NCI-H226 (cell line): ENCODE measurements around the gene LPGAT1.
"Not testable (repeated sequence)": the region's sequence is repeated elsewhere in the genome, so short reads cannot be mapped to it uniquely, and the experiment has no call there.

Experiments
- DNase-seq: peaks from one replicate; pipeline ENCODE4 v3.0.0-alpha.2; 2015

LPGAT1 gene, protein sequence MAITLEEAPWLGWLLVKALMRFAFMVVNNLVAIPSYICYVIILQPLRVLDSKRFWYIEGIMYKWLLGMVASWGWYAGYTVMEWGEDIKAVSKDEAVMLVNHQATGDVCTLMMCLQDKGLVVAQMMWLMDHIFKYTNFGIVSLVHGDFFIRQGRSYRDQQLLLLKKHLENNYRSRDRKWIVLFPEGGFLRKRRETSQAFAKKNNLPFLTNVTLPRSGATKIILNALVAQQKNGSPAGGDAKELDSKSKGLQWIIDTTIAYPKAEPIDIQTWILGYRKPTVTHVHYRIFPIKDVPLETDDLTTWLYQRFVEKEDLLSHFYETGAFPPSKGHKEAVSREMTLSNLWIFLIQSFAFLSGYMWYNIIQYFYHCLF

GRCh38 chr1:211830328-211831142 lies at the start of gene LPGAT1:
TSS of gene LPGAT1 (minus strand) at chr1:211830763. CDS start at chr1:211829296, 1,467 bp downstream.
- peak; percentile 37 for DNase-seq

DNA sequence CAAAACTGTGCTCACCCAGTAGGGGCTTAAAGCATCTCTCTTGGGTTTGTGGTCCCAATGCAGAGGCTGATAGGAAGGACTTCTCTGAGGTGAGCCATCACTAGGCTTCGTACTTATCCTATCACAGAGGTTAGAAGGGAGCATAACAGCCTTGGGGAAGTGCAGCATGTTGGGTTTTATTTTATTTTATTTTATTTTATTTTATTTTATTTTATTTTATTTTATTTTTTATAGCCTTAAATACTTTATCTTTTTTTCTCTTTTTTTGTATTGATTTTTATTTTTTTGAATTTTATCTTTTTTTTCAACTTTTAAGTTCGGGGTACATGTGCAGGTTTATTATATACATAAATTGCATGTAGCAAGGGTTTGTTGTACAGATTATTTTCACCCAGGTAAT lies 48.9 kb upstream of the LPGAT1 start:
- DNase-seq, result no peak

- DNase-seq, result no peak
These were observed 46.5 kb upstream of the LPGAT1 start for GRCh38 chr1:211876851-211877590.

GRCh38 chr1:211875541-211875940 lies 45.0 kb upstream of the LPGAT1 start:
- no peak for DNase-seq

- DNase-seq, result no peak
These were observed 44.2 kb upstream of the LPGAT1 start for GRCh38 chr1:211874521-211875347.

- DNase-seq, result not testable (repeated sequence)
These were observed 43.2 kb upstream of the LPGAT1 start for GRCh38 chr1:211873731-211874130.

DNA sequence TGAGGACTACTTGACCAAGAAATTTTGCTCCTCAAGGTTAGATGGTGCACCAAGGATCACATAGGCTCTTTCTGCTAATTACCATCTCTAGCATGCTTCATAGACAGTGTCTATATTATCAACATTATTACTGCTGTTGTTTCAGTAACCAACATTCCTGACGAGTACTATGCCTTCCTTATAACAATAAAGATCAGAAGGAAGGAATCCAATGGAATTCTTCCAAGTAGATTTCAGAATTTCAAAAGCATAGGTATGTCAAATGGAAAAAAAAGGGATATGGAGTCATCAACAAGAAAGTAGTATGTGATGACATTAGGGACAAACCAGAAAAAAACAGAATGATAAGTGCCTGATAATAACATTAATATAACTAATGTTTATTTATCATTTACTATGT lies 39.6 kb upstream of the LPGAT1 start:
- DNase-seq, result peak; percentile 4

DNA sequence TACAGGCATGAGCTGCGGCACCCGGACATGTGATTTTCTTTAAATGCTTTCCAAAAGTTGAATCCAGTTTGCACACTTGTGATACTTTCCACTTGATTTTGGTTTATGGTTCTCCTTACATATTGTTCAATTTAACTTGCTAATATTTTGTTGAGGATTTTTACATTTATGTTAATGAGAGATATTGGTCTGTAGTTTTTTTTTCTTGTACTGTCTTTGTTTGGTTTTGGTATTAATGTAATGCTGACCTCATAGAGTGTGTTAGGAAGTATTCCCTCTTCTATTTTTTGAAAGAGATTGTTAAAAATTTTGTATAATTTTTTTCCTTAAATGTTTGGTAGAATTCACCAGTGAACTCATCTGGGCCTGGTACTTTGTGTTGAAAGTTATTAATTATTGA lies 34.6 kb upstream of the LPGAT1 start:
- no peak for DNase-seq

DNA sequence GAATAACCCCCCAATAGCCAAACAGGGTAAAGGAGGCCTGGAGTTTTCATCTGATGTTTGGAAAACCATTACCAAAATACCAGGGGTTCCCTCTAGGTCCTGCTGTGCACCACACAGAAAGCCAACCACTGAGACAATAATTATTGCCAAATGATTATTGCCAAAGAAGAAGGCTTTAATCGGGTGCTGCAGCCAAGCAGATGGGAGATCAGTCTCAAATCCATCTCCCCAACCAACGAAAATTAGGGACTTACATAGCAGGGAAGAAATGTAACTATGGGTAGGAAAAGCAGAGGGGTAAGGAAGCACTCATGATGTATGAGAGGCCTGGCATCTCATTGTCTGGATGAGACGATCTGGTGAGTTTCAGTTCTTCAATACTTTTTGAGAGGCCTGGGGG lies 28.8 kb upstream of the LPGAT1 start:
- no peak for DNase-seq

DNA sequence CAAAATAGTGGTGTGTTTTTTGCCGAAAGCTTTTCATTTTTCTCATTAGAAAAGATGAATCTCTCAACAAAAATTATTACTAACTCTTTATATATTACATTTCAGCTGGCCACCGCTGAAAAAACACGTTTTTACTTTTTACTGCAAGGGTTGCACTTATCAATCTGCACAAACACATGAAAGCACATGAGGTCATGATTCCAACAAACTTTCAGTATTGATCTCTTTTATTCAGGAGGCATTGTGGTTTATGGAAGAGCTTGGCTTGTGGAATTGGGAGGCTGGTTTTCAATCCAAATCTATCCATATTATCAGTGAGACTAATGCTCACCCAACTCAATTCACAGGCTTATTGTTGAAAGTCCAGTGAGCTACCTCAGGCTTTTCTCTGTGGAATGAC lies 20.6 kb upstream of the LPGAT1 start:
- DNase-seq, result no peak

DNA sequence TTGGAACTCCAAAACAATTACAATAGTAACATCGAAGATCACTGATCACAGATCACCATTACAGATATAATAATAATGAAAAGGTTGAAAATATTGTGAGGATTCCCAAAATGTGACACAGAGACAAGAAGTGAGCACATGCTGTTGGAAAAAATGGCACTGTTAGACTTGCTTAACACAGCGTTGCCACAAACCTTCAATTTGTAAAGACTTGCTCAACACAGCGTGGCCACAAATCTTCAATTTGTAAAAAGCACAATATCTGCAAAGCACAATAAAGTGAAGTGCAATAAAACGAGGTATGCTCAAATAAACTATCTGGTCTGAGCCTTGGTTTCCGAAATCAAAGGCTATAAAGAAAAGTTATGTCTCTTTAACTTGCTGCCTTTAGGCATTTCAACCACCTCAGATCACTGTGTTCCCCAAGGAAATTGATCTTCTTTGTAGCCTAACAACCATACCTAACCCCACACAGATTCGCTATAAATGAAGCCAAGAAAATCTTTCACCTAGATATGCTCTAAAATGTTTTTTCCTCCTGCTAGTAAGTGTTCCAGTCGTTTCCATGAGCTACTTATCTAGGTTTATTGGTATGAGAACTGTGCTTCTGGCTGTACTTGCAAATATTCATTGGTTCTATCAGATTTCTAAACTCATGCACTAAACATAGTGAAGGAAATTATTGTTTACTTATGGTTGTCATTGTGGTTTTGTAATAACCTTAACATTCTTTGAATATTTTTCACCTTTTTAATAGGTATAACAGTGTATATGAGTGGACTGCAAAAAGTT lies 13.1 kb upstream of the LPGAT1 start:
- no peak for DNase-seq

DNA sequence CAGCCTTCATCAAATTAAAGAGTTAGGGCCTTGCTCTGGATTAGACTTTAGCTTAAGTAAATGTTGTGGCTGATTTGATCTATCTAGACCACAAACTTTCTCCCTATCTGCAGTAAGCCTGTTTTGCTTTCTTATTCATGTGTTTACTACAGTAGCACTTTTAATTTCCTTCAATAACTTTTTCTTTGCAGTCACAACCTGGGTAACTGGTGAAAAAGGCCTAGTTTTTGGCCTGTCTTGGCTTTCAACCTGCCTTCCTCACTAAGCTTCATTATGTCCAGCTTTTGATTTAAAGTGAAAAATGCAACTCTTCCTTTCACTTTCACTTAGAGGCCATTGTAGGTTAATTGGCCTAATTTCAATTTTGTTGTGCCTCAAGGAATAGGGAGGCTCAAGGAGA lies 12.5 kb upstream of the LPGAT1 start:
- DNase-seq, result no peak

- no peak for DNase-seq
These were observed 12.0 kb upstream of the LPGAT1 start for GRCh38 chr1:211842518-211842917.

DNA sequence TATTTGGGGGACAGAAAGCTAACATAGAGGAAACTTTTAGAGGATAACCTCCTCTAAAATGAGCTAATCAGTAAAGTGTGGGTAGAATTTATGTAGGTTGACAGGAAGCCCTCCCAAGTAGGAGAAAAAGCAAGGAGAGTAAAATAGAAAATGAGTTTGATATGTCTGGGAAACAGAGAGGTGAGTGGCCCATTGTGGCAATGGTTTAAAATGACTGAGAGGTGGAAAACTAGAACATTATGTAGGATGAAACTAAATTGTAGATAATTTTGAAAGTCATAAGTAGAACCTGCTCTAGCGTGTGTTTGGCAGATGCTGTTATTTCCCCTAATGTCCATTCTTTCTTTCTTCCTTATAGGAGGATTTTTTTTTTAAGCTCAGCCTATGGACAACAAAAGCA lies 8.5 kb upstream of the LPGAT1 start:
- DNase-seq, result no peak

- no peak for DNase-seq
These were observed 2.7 kb upstream of the LPGAT1 start for GRCh38 chr1:211833174-211833820.

DNA sequence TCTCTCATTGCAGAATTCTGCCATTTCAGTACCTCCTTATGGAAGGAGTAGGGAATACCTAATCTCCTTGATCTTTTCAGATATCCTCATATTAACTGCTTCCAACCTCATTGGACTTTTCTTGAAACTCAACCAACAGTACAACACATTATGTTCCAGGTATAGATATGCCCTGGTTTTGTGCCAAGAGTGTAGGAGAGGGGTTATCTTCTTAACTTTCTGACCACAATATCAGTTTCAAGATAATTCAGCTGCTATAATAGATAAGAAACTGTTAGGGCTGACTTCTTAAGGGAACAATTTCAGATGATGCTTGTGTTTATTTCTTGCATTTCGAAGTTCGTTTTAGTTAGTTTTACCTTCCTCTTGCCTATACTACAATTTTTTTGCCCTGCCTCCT lies 2.1 kb upstream of the LPGAT1 start:
- DNase-seq, result no peak

- no peak for DNase-seq
These were observed 1.2 kb upstream of the LPGAT1 start for GRCh38 chr1:211831558-211832323.

DNA sequence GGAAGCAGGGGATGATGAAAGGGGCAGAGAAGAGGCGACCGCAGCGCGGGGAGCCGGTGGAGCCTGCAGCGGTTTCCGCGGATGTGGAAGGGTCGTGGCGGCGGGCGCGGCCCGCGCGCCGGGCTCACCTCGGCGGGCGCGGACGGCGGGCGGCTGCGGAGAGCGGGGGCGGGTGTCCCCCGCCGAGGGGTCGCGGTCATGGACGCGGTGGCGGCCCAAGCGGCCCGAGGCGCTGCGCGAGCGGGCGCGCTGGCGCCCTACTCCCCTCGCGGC lies 572 bp downstream of the LPGAT1 start:
- DNase-seq, result no peak

DNA sequence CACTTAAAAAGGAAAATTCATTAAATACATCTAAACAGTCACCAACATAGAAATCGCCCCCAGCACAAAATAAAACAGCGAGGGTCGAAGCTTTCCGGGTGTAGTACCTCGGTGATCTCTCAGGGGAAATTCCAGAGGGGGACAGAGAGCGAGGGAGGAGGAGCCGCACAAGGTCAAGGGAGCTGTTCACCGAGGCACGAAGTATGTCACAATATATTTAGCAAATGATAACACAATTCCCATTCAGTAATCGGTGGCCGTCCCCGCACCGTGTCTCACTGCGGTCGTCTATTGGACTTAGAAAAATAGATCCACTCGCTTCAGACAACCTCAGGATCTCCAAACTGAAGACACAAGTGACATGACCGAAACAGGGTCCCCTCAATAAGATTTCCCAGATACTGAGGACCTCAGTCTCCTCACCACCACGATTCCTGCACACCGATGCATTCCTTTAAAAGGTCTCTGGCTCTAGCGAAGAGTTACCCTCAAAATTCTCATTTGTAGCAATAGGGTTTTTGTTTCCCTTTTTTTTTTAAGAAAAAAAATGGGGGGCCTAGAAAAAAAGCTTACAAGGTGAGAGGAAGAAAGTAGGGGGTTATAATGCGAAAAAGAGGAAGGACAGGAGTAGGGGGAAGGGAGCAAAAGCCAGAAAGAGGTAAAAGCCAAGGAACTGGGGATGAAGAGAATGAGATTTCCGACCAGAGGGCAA lies 1.1 kb downstream of the LPGAT1 start:
- no peak for DNase-seq
